GM12864 (cell line): ENCODE data around the gene LRRK2.
"Not testable (repeated sequence)": the region's sequence is repeated elsewhere in the genome, so short reads cannot be mapped to it uniquely, and the experiment has no call there.

ENCODE experiments used
- DNase-seq: peaks from one replicate; pipeline ENCODE4 v3.0.0-alpha.2; 2011; ENCODE audit warnings: low read depth
- H3K4me3 ChIP-seq: 2 replicates; pipeline ENCODE4 v1.5.1; 2011; ENCODE audit warnings: mild to moderate bottlenecking, low read depth, low read length, control low read depth
- TF ChIP-seq, protein P1 (sequence below): IDR thresholded peaks from 2 replicates; pipeline ENCODE4 v1.5.1; 2011; ENCODE audit warnings: low read depth, mild to moderate bottlenecking, moderate library complexity, low read length, control low read depth, inconsistent platforms; ENCODE audit errors: missing control alignments

Gene LRRK2

DNA sequence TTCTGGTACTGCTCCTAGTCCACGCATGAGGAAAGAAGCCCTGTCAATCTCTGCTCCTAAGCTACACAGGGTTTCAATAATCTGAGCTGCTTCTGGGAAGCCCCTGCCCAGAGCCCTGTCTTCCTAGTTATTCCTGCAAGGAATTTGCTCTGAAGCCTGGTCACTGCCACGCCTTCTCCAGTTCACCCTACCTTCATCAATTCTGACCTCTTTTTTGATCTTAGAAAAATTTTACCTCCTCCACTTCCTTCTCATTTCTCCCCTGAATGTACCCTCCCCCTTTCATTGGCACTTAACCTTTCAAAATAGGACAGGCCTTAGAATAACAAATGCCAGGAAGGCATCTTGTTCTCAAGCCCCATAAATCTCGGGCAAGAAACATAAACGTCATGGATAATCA lies 14.9 kb upstream of the LRRK2 start:
- H3K4me3 ChIP-seq = no peak overlapping the region
- DNase-seq = no peak
- TF ChIP-seq, protein P1, sequence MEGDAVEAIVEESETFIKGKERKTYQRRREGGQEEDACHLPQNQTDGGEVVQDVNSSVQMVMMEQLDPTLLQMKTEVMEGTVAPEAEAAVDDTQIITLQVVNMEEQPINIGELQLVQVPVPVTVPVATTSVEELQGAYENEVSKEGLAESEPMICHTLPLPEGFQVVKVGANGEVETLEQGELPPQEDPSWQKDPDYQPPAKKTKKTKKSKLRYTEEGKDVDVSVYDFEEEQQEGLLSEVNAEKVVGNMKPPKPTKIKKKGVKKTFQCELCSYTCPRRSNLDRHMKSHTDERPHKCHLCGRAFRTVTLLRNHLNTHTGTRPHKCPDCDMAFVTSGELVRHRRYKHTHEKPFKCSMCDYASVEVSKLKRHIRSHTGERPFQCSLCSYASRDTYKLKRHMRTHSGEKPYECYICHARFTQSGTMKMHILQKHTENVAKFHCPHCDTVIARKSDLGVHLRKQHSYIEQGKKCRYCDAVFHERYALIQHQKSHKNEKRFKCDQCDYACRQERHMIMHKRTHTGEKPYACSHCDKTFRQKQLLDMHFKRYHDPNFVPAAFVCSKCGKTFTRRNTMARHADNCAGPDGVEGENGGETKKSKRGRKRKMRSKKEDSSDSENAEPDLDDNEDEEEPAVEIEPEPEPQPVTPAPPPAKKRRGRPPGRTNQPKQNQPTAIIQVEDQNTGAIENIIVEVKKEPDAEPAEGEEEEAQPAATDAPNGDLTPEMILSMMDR = no peak

DNA sequence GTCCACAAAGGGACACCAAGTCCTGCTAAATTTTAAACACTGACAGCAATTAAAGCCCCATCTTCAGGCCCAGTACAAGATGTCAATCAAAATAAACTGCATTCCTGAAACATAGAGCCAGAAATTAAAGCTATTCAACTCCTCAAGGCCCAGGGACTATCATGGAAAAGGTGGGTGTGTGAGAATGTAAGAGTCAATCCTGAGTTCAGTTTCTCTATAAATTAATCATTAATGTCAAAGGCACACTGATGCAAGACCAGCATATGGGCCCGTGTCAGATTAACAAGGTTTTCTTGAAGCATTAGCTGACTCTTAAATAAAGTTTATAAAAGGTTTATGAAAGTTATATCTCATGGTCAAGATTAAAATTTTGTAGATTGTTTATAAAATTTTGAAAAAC lies 13.6 kb upstream of the LRRK2 start:
- not testable (repeated sequence) for H3K4me3 ChIP-seq, DNase-seq

DNA sequence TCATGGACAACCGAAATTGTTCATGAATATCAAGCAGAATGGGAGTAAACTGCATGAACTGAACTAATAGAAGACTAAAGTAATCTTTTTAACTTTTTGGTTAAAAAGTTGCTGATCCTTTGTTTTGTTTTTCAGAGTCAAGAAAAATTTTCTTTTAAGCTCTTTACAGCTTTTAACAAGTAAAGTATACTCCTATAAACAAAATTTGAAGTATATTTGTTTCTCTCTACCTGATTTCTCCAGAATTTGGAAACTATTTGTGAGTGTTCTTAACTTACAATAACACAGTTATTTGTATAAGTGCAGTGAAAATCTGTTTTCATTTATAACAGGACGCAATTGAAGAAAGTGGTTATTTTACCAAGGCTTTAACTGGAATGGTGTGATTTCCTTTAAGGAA lies 12.2 kb upstream of the LRRK2 start:
- DNase-seq = no peak
- TF ChIP-seq, protein P1 = no peak
- H3K4me3 ChIP-seq = no peak overlapping the region

DNA sequence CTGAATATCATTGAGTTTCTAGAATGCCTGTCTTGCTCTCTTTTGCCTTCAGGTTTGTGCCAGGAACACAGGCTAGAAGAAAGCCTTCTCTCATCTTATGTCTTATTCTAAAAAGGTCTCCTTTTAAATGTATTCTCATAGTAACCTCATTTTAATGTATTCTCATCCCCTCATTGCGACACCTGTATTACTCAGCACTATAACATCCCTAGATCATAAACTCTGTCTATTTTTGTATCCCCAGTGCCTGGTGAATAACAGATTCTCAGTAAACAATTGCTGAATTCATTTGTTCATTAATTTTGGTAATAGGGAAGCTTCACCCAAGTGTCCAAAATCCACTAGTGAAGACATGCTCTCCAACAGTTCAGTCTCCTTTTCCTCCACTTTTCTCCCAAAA lies 8.8 kb upstream of the LRRK2 start:
- DNase-seq = no peak
- no peak overlapping the region for H3K4me3 ChIP-seq
- TF ChIP-seq, protein P1 = no peak

DNA sequence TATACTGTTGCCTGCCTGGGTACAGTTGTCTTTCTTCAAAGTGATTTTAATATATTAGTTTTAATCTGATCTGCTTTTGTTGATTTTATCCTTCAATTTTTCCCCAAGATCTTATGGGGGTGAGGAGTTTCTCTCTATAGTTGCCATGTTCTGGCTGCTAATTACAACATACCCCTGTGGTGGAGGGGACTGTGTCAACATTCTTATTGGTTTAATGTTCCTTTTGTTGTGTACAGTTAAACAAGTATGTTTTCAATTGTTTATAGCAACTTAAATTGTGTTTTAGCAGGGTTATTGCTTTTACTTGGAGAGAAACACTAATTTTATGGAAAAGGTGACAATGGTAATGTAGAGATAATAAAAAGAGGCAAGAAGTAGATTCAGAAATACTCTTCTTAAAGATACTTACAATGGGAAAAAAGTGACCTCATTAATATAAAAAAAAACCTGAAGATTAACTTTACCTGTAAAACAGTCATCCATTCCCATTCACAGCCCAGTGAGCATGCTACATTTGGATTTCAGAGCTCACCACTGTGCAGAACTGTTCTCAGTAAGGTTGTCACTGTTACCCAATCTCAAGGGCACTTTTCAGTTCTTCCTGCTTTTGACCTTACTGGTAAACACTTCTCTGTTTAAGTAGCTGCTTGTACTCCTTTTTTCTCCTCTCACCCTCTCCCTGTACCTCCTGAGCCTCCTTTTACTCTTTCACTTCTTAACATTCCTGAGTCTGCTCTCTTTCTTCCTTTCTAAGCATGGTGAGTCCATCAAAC lies 8.1 kb upstream of the LRRK2 start:
- no peak for DNase-seq
- no peak overlapping the region for H3K4me3 ChIP-seq
- TF ChIP-seq, protein P1 = no peak

DNA sequence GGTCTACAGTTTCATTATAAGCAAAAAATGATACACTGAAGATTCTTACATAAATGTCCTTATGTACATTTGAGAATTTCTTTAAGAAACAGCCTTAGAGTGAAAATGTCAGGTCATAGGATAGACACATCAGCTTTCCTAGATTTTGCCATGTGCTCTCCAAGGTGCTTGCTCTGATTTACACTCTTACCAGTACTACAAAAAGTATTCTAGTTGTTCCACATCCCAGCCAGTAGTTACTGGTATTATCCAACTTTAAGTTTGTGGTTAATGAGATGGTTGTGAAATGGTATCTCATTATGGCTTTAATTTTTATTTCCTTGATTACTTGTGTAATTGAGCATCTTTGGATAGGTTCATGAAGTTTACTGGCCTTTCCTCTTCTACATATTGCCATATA lies 5.0 kb upstream of the LRRK2 start:
- TF ChIP-seq, protein P1 = no peak
- DNase-seq = no peak
- no peak overlapping the region for H3K4me3 ChIP-seq

DNA sequence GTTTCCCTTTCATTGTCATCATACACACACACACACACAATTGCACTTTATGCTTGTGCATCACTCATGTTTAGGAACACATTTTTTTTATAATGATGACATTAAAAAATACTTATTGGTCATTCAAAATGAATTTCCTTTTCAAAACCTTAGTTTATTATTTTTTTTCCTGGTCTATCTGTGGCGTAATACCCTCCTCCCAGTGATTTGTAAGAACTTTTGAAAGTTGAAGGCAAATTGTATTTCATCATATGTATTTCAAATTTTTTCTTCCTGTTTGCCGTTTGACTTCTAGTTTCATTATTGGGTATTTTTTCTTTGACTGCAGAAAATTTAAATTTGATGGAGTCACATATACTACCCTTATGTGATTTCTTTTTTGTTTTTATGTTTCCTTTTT lies 2.5 kb upstream of the LRRK2 start:
- no peak for DNase-seq
- no peak overlapping the region for H3K4me3 ChIP-seq
- TF ChIP-seq, protein P1 = no peak
